NCI-H2171 treated with DMSO at 0.1 percent for 48 hours (cell line): ENCODE results near the gene DTYMK.

Experiments
- DNase-seq: peaks from one replicate; lab custom pipeline; 2025; lab: John Stamatoyannopoulos, UW

Gene DTYMK

GRCh38 chr2:241645915-241646645, 40.5 kb downstream of the DTYMK start:
- no peak for DNase-seq

GRCh38 chr2:241645056-241645914, 41.3 kb downstream of the DTYMK start:
- no peak for DNase-seq

- DNase-seq, result no peak
These were observed 45.0 kb downstream of the DTYMK start for GRCh38 chr2:241641631-241642030.

- no peak for DNase-seq
These were observed 46.3 kb downstream of the DTYMK start for GRCh38 chr2:241640165-241640795.

GRCh38 chr2:241639385-241639784, 47.2 kb downstream of the DTYMK start:
- no peak for DNase-seq

- DNase-seq, result no peak
These were observed 47.7 kb downstream of the DTYMK start for GRCh38 chr2:241638940-241639339.

- no peak for DNase-seq
These were observed 48.6 kb downstream of the DTYMK start for GRCh38 chr2:241637795-241638660.

GRCh38 chr2:241637018-241637794, 49.4 kb downstream of the DTYMK start, which contains the start of the genes ATG4B and THAP4:
Gene ATG4B, plus strand, starts transcription at chr2:241637693. Its CDS starts 22 bp downstream, at chr2:241637715.
Gene THAP4, minus strand, starts transcription at chr2:241637158. Its CDS starts 141 bp downstream, at chr2:241637017.
- peak; percentile 61 for DNase-seq

GRCh38 chr2:241636182-241637017, 50.2 kb downstream of the DTYMK start:
- DNase-seq, result no peak

- DNase-seq, result no peak
These were observed 50.9 kb downstream of the DTYMK start for GRCh38 chr2:241635756-241636155.

GRCh38 chr2:241633561-241633960, 53.1 kb downstream of the DTYMK start:
- DNase-seq, result no peak

- no peak for DNase-seq
These were observed 53.9 kb downstream of the DTYMK start for GRCh38 chr2:241632478-241633325.

GRCh38 chr2:241629762-241630435, 56.7 kb downstream of the DTYMK start:
- DNase-seq, result no peak

GRCh38 chr2:241627675-241628074, 58.9 kb downstream of the DTYMK start:
- DNase-seq, result no peak
